Measurements from ENCODE around the gene SAXO2. TPM values are rescaled to one million over a fixed set of nuclear protein-coding genes. Genes with fewer than 3 reads are reported as not detected.
"Not testable (repeated sequence)": the region's sequence is repeated elsewhere in the genome, so short reads cannot be mapped to it uniquely, and the experiment has no call there.

The SAXO2 gene
- total RNA-seq, 6 experiments from 2014 or later, result 1.1 to 2.1 (median 1.4) TPM

DNA sequence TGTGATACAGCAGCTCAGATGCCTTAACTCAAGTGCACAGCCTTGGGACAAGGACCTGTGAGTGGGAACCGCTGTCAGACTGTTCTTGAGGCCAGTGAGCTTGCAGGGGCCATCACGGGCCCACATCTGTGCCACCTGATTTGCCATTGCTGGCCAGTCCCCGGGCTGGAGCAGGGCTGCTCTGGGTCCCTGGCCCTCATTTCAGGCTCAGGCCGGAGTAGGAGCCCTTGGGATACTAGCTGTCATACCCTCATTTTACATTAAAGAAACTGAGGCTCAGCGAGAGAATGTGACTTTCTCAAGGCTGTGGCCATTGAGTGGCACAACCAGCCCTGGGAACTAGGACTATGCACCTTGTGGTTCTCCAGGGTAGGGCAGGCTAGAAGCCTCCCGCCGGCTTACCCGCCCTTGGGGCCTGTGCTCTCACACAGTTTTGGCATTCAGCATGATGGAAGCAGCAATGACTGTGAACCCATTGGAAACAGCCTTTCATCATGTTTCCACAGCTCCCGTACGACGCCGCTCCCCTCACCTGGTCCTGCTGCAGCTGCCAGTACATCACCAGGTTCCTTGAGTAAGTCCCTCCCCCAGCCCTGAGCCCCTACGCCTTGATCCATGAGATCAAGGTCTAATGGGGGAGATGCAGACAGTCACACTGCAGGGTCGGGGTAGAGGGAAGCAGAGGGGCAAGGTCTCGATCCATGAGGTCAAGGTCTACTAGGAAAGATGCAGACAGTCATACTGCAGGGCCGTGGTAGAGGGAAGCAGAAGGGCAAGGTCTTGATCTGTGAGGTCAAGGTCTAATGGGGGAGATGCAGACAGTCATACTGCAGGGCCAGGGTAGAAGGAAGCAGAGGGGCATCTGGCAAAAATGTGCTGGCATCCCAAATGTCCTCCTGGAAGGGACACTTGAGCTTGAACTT lies 44.4 kb downstream of the SAXO2 start:
- TF ChIP-seq, protein P1, sequence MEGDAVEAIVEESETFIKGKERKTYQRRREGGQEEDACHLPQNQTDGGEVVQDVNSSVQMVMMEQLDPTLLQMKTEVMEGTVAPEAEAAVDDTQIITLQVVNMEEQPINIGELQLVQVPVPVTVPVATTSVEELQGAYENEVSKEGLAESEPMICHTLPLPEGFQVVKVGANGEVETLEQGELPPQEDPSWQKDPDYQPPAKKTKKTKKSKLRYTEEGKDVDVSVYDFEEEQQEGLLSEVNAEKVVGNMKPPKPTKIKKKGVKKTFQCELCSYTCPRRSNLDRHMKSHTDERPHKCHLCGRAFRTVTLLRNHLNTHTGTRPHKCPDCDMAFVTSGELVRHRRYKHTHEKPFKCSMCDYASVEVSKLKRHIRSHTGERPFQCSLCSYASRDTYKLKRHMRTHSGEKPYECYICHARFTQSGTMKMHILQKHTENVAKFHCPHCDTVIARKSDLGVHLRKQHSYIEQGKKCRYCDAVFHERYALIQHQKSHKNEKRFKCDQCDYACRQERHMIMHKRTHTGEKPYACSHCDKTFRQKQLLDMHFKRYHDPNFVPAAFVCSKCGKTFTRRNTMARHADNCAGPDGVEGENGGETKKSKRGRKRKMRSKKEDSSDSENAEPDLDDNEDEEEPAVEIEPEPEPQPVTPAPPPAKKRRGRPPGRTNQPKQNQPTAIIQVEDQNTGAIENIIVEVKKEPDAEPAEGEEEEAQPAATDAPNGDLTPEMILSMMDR (IDR thresholded peaks at IDR 0.05), result no peak
- no peak overlapping the region for H3K27ac Mint-ChIP-seq

DNA sequence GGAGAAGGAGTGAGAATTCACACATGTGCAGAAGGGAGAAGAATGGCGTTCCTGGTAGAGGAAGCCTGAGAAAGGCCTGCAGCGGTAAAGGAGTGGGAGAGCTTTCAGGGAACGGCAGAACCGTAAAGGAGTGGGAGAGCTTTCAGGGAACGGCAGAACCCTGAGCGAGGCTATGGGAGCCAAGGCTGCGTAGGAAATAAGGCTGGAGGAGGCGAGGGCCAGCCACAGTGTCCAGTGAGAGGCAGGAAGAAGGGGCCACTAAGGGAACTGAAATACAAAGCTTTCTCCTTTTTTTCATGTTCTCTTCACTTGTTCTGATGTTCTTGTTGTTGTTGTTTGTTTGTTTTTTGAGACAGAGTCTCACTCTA lies 45.1 kb downstream of the SAXO2 start:
- Mint-ChIP-seq H3K36me3 (ENCODE audit: low read depth) (peaks cover 8% of the 10 kb centered on the region; the same call in 1 of the 2 replicates), H3K4me3 (no peak overlapping the region), H3K4me1 (ENCODE audit: low read depth) (peaks cover 5% of the 10 kb centered on the region), H3K9me3 (peaks cover 6% of the 10 kb centered on the region), H3K27ac (no peak overlapping the region), H3K27me3 (ENCODE audit: insufficient read depth) (peaks cover 31% of the 10 kb centered on the region)
- DNase-seq, result no peak
- TF ChIP-seq, protein P1 (IDR thresholded peaks at IDR 0.05), result no peak

More for the DNA sequence above, 44.4 kb downstream of the SAXO2 start:
- Mint-ChIP-seq H3K9me3 (peaks cover 6% of the 10 kb centered on the region), H3K4me1 (ENCODE audit: low read depth) (no peaks in the 10 kb centered on the region), H3K4me3 (no peak overlapping the region), H3K36me3 (ENCODE audit: low read depth) (peaks cover 8% of the 10 kb centered on the region; the same call in 1 of the 2 replicates), H3K27me3 (ENCODE audit: insufficient read depth) (peaks cover 35% of the 10 kb centered on the region)
- no peak for DNase-seq

DNA sequence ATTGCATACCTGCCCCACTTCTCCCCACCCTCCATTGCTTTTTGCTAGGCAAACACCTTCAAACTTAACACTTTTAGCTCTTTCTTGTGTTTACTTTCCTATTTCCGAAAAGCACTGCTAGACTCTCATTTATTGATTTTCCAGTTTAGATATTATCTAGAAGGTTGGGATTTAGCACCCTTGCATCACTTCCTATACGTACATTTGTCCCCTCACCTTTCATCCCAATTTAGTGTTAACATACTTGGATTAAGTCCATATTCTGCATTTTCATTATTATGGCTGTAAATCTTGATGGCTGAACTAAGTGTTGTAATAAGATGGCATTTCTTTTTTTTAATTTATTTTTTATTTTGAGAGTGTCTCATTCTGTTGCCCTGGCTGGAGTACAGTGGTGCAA lies 47.2 kb downstream of the SAXO2 start:
- Mint-ChIP-seq H3K27me3 (ENCODE audit: insufficient read depth) (peaks cover 26% of the 10 kb centered on the region), H3K4me3 (no peak overlapping the region), H3K36me3 (ENCODE audit: low read depth) (peaks cover 8% of the 10 kb centered on the region; the same call in 1 of the 2 replicates)

DNA sequence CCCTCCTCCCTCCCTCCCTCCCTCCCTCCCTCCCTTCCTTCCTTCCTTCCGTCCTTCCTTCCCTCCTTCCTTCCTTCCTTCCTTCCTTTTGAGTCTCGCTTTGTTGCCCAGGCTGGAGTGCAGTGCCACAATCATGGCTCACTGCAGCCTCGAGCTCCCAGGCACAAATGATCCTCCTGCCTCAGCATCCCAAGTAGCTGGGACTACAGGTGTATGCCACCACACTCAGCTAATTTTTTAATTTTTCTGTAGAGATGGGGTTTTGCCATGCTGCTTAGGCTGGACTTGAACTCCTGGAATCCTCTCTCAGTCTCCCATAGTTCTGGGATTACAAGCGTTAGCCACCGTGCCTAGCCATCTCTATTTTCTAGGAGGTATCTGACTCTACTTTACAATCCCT lies 48.7 kb downstream of the SAXO2 start:
- H3K36me3 Mint-ChIP-seq (ENCODE audit: low read depth); DNase-seq; H3K9me3 Mint-ChIP-seq; H3K4me3 Mint-ChIP-seq; H3K27ac Mint-ChIP-seq: not testable (repeated sequence)
- H3K27me3 Mint-ChIP-seq (ENCODE audit: insufficient read depth), result peaks cover 29% of the 10 kb centered on the region
- H3K4me1 Mint-ChIP-seq (ENCODE audit: low read depth), result peaks cover 12% of the 10 kb centered on the region

More for the DNA sequence above, 47.2 kb downstream of the SAXO2 start:
- TF ChIP-seq, protein P1 (IDR thresholded peaks at IDR 0.05), result no peak
- H3K4me1 Mint-ChIP-seq (ENCODE audit: low read depth), result peaks cover 12% of the 10 kb centered on the region
- H3K9me3 Mint-ChIP-seq, result peaks cover 6% of the 10 kb centered on the region
- no peak for DNase-seq
- H3K27ac Mint-ChIP-seq, result no peak overlapping the region

DNA sequence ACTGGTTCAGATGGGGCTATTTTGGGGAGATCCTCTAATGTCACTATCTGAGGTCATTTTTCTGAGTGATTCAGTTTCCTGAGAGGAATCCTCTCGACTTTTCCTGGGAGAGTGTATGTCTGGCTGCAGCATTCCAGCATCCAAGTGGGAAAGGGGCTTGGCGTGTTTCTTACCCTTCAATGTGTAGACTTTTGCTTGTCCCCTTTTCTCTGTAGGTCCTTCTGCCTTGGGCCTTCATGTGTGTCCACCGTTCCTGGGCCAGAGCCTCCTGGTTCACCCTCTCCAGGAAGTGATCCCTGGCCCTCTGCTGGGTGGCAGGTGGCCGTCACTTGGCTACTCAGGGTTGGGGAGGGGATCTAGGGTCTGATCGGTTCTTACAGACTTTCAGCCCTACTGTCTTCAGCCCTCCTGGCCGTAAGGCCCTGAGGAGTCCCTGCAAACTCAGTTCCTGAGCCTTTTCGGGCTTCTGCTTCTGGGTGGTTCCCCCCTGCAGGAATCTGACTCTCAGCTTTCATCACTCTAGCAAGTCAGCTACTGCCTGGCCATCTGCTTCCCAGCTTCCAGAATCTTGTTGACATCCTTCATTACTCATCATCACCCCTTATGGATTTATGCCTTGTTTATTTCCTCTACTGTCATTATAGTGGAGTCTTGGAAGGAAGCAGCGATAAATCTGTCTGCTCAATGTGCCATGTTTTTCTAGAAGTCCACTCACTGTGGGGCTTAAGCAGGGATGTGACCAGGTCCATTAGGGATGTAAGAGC lies 50.1 kb downstream of the SAXO2 start:
- Mint-ChIP-seq H3K36me3 (ENCODE audit: low read depth) (peaks cover 8% of the 10 kb centered on the region; the same call in 1 of the 2 replicates), H3K27ac (no peak overlapping the region), H3K9me3 (peaks cover 6% of the 10 kb centered on the region), H3K4me1 (ENCODE audit: low read depth) (peaks cover 12% of the 10 kb centered on the region), H3K27me3 (ENCODE audit: insufficient read depth) (peaks cover 28% of the 10 kb centered on the region), H3K4me3 (no peak overlapping the region)
- no peak for DNase-seq
- TF ChIP-seq, protein P1 (IDR thresholded peaks at IDR 0.05), result no peak
